IMR-90 (cell line): ENCODE data around the gene UBR1.

ENCODE experiments used
- CEBPB ChIP-seq: IDR thresholded peaks from 2 replicates; pipeline ENCODE4 v1.6.1; 2012; ENCODE audit warnings: low read depth, low read length, improper control_type of control experiment
- CTCF ChIP-seq: conservative IDR thresholded peaks from 2 replicates; pipeline ENCODE4 v1.5.1; 2012; ENCODE audit warnings: mild to moderate bottlenecking, low read depth, low read length, improper control_type of control experiment
- FOS ChIP-seq: fragments of 150-350 bp; IDR thresholded peaks from 2 replicates; pipeline ENCODE4 v1.6.1; 2016; ENCODE audit warnings: low read depth, low read length
- MXI1 ChIP-seq: IDR thresholded peaks from 2 replicates; pipeline ENCODE4 v1.6.1; 2012; ENCODE audit warnings: low read depth, mild to moderate bottlenecking, low read length, moderate library complexity, borderline replicate concordance
- NFE2L2 ChIP-seq: fragments of 150-350 bp; IDR thresholded peaks from 2 replicates; pipeline ENCODE4 v1.6.1; 2016; ENCODE audit warnings: low read depth, mild to moderate bottlenecking, low read length
- POLR2A ChIP-seq: IDR thresholded peaks from 2 replicates; pipeline ENCODE4 v1.6.1; 2012; ENCODE audit warnings: mild to moderate bottlenecking, low read depth, low read length
- RAD21 ChIP-seq: IDR thresholded peaks from 2 replicates; pipeline ENCODE4 v1.6.1; 2012; ENCODE audit warnings: low read length, improper control_type of control experiment
- RCOR1 ChIP-seq: IDR thresholded peaks from 2 replicates; pipeline ENCODE4 v1.6.1; 2012; ENCODE audit warnings: mild to moderate bottlenecking, low read length, improper control_type of control experiment; ENCODE audit not compliant: insufficient replicate concordance
- RFX5 ChIP-seq: IDR thresholded peaks from 2 replicates; pipeline ENCODE4 v1.8.0; 2012; ENCODE audit warnings: low read depth, mild to moderate bottlenecking, low read length, moderate library complexity
- SMC3 ChIP-seq: fragments of 150-350 bp; IDR thresholded peaks from 2 replicates; pipeline ENCODE4 v1.6.1; 2016; ENCODE audit warnings: low read depth, mild to moderate bottlenecking, antibody characterized with exemption, low read length, moderate library complexity

GRCh38 chr15:42996871-42997270, 109.0 kb downstream of the UBR1 start:
- TF ChIP-seq CTCF (no peak), RFX5 (no peak), POLR2A (no peak), RCOR1 (no peak), SMC3 (no peak), RAD21 (no peak), FOS (no peak), NFE2L2 (no peak), CEBPB (no peak), MXI1 (no peak)
